SK-N-SH treated with all-trans-retinoic acid at 6 μM for 48 hours (cell line): ENCODE data around the gene PRR36.
A peak's percentile ranks its signal among the peaks of the same experiment; 100 is the strongest.

ENCODE experiments used
- ATAC-seq: fragments of 200-7000 bp; cut with Tn5 transposase; 3 replicates; pipeline ENCODE4 v1.9.1; 2020; ENCODE audit warnings: mild to moderate bottlenecking, moderate library complexity
- BACH2 ChIP-seq: fragments of 250-450 bp; sonication (Bioruptor Pico); IDR thresholded peaks from 2 replicates; pipeline ENCODE4 v1.9.0; 2021; ENCODE audit warnings: mild to moderate bottlenecking, borderline replicate concordance
- CREB5 ChIP-seq: fragments of 250-450 bp; sonication (Bioruptor Pico); IDR thresholded peaks from 2 replicates; pipeline ENCODE4 v1.5.1; 2020; ENCODE audit warnings: low read depth, mild to moderate bottlenecking, moderate library complexity
- CSRNP3 ChIP-seq: fragments of 250-450 bp; sonication (Bioruptor Pico); IDR thresholded peaks from 2 replicates; pipeline ENCODE4 v1.5.1; 2021; ENCODE audit warnings: mild to moderate bottlenecking, moderate library complexity
- ESRRG ChIP-seq: fragments of 250-450 bp; sonication (Bioruptor Pico); IDR thresholded peaks from 2 replicates; pipeline ENCODE4 v1.6.1; 2021; ENCODE audit warnings: mild to moderate bottlenecking
- GLIS3 ChIP-seq: fragments of 250-450 bp; sonication (Bioruptor Pico); IDR thresholded peaks from 2 replicates; pipeline ENCODE4 v1.5.0; 2020; ENCODE audit warnings: mild to moderate bottlenecking, moderate library complexity
- ISL1 ChIP-seq: fragments of 250-450 bp; sonication (Bioruptor Pico); IDR thresholded peaks from 2 replicates; pipeline ENCODE4 v2.1.2; 2022; ENCODE audit warnings: mild to moderate bottlenecking, moderate library complexity
- OSR1 ChIP-seq: fragments of 250-450 bp; sonication (Bioruptor Pico); IDR thresholded peaks from 2 replicates; pipeline ENCODE4 v1.8.0; 2022; ENCODE audit warnings: moderate library complexity, mild to moderate bottlenecking, inconsistent platforms
- PATZ1 ChIP-seq: fragments of 250-450 bp; sonication (Bioruptor Pico); IDR thresholded peaks from 2 replicates; pipeline ENCODE4 v1.8.0; 2020; ENCODE audit warnings: mild to moderate bottlenecking, moderate library complexity, borderline replicate concordance
- POU6F1 ChIP-seq: fragments of 250-450 bp; sonication (Bioruptor Pico); IDR thresholded peaks from 2 replicates; pipeline ENCODE4 v1.8.0; 2021; ENCODE audit warnings: low read depth, mild to moderate bottlenecking, moderate library complexity, borderline replicate concordance
- RARB ChIP-seq: fragments of 250-450 bp; sonication (Bioruptor Pico); IDR thresholded peaks from 2 replicates; pipeline ENCODE4 v1.8.0; 2021; ENCODE audit warnings: mild to moderate bottlenecking, moderate library complexity
- SNAI2 ChIP-seq: fragments of 250-450 bp; sonication (Bioruptor Pico); IDR thresholded peaks from 2 replicates; pipeline ENCODE4 v1.5.0; 2020; ENCODE audit warnings: mild to moderate bottlenecking, moderate library complexity
- TCF4 ChIP-seq: fragments of 250-450 bp; sonication (Bioruptor Pico); IDR thresholded peaks from 2 replicates; pipeline ENCODE4 v1.8.0; 2021; ENCODE audit warnings: mild to moderate bottlenecking, moderate library complexity, borderline replicate concordance
- TOX ChIP-seq: fragments of 250-450 bp; sonication (Bioruptor Pico); IDR thresholded peaks from 2 replicates; pipeline ENCODE4 v1.8.0; 2021; ENCODE audit warnings: mild to moderate bottlenecking, moderate library complexity, borderline replicate concordance
- TSHZ2 ChIP-seq: fragments of 250-450 bp; sonication (Bioruptor Pico); IDR thresholded peaks from 2 replicates; pipeline ENCODE4 v1.5.0; 2020; ENCODE audit warnings: mild to moderate bottlenecking, moderate library complexity
- ZFP3 ChIP-seq: fragments of 250-450 bp; sonication (Bioruptor Pico); IDR thresholded peaks from 2 replicates; pipeline ENCODE4 v1.5.0; 2020; ENCODE audit warnings: mild to moderate bottlenecking, moderate library complexity
- ZFP30 ChIP-seq: fragments of 450-650 bp; formaldehyde crosslinking; IDR thresholded peaks from 2 replicates; pipeline ENCODE4 v1.5.0; 2022; ENCODE audit warnings: mild to moderate bottlenecking, moderate library complexity
- ZNF70 ChIP-seq: fragments of 450-650 bp; formaldehyde crosslinking; IDR thresholded peaks from 2 replicates; pipeline ENCODE4 v1.5.0; 2020; ENCODE audit warnings: mild to moderate bottlenecking, moderate library complexity
- ZNF8 ChIP-seq: fragments of 450-650 bp; formaldehyde crosslinking; IDR thresholded peaks from 2 replicates; pipeline ENCODE4 v1.5.0; 2020; ENCODE audit warnings: mild to moderate bottlenecking, moderate library complexity

PRR36 gene

GRCh38 chr19:7904074-7905020 is 30.2 kb upstream of the PRR36 start:
- ATAC-seq = peak; percentile 7; the same call in 2 of the 3 replicates
- TF ChIP-seq ZFP3 (no peak), ZFP30 (CRISPR knock-in tag) (no peak), TSHZ2 (no peak), ESRRG (CRISPR knock-in tag) (no peak), GLIS3 (CRISPR knock-in tag) (no peak), CSRNP3 (CRISPR knock-in tag) (no peak), CREB5 (CRISPR knock-in tag) (no peak), ISL1 (CRISPR knock-in tag) (no peak), BACH2 (CRISPR knock-in tag) (no peak), ZNF8 (no peak), SNAI2 (CRISPR knock-in tag) (no peak), TCF4 (CRISPR knock-in tag) (no peak), ZNF70 (CRISPR knock-in tag) (no peak), POU6F1 (no peak), OSR1 (no peak), RARB (CRISPR knock-in tag) (no peak), PATZ1 (CRISPR knock-in tag) (no peak), TOX (no peak)

- peak; percentile 84 for ATAC-seq
- TF ChIP-seq BACH2 (CRISPR knock-in tag) = no peak
- no peak for TF ChIP-seq GLIS3 (CRISPR knock-in tag)
- TF ChIP-seq CREB5 (CRISPR knock-in tag) = no peak
Observed at GRCh38 chr19:7903244-7904073, 29.3 kb upstream of the PRR36 start, which contains the start of gene MAP2K7. TSS of gene MAP2K7 (plus strand) at chr19:7903877. CDS start at chr19:7903945, 68 bp downstream.
